ENCODE data around the gene ASAP2. TPM values are rescaled to one million over a fixed set of nuclear protein-coding genes. Genes with fewer than 3 reads are reported as not detected.

The ASAP2 gene
- total RNA-seq, 4 donors from 2014 or later, result 22.0 to 54.6 (median 30.0) TPM

DNA sequence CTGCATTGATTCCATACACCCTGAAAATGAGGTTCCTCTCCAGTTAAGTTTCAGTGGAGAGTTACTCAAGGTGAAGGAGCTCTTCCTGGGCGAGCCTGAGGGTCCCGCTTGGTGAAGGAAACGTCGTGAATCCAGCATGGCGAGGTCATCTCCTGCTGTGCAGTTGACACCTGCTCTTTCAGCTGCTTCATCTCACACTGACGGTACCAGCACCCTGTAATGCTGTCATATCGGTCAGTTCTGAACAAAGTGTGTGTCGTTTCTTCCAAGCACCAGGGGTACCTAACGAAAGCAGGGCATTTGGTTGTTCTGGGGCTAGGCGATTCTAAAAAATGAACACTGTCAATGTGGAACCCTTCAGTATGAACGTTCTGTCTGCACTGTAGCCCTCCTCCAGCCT is 164.1 kb downstream of the ASAP2 start:
- TF ChIP-seq EP300 (IDR thresholded peaks at IDR 0.05) (no peak), POLR2A (IDR thresholded peaks at IDR 0.05) (no peak), POLR2AphosphoS5 (IDR thresholded peaks at IDR 0.05) (no peak)
- TF ChIP-seq, protein P1, sequence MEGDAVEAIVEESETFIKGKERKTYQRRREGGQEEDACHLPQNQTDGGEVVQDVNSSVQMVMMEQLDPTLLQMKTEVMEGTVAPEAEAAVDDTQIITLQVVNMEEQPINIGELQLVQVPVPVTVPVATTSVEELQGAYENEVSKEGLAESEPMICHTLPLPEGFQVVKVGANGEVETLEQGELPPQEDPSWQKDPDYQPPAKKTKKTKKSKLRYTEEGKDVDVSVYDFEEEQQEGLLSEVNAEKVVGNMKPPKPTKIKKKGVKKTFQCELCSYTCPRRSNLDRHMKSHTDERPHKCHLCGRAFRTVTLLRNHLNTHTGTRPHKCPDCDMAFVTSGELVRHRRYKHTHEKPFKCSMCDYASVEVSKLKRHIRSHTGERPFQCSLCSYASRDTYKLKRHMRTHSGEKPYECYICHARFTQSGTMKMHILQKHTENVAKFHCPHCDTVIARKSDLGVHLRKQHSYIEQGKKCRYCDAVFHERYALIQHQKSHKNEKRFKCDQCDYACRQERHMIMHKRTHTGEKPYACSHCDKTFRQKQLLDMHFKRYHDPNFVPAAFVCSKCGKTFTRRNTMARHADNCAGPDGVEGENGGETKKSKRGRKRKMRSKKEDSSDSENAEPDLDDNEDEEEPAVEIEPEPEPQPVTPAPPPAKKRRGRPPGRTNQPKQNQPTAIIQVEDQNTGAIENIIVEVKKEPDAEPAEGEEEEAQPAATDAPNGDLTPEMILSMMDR (IDR thresholded peaks at IDR 0.05), result no peak
- no peaks in the 10 kb centered on the region for H3K27me3 ChIP-seq
- no peak overlapping the region for H3K27ac ChIP-seq
- 95% methylated on average over 11 of the region's 11 CpGs for WGBS
- no peaks in the 10 kb centered on the region for H3K4me1 ChIP-seq
- H3K4me3 ChIP-seq, result no peak overlapping the region
- no peak for DNase-seq (ENCODE audit: low spot score in 2 of 2)
- H3K36me3 ChIP-seq, result peaks cover 77% of the 10 kb centered on the region
- no peaks in the 10 kb centered on the region for H3K9me3 ChIP-seq

DNA sequence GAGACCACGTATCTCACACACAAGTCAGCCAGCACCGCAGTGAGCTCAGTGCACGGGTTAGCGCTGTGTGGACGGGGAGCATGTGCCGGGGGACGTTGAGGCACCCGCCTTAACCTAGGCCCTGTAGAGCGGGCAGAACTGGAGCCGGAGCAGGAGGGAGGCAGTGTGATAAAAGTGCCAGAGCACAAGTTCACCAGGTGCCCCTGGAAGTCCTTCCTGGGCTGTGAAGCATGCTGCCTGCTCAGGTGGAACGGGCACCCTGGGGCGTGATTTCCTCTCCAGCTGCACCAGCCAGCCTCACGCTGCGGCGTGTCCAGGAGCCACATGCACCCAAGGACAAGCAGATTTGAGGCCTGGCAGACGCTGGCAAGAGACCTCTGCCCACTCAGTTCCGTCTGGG is 166.4 kb downstream of the ASAP2 start:
- Histone ChIP-seq H3K27me3 (no peaks in the 10 kb centered on the region), H3K27ac (no peak overlapping the region), H3K4me1 (peaks cover 3% of the 10 kb centered on the region), H3K36me3 (peaks cover 68% of the 10 kb centered on the region), H3K4me3 (no peak overlapping the region), H3K9me3 (no peaks in the 10 kb centered on the region)
- WGBS, result 97% methylated on average over 8 of the region's 17 CpGs
- peak in 1 of 2 donors; percentile 51 for DNase-seq (ENCODE audit: low spot score in 2 of 2)
- TF ChIP-seq, protein P1 (IDR thresholded peaks at IDR 0.05), result no peak
- TF ChIP-seq EP300 (IDR thresholded peaks at IDR 0.05), result no peak
- TF ChIP-seq POLR2A (IDR thresholded peaks at IDR 0.05), result no peak
- TF ChIP-seq POLR2AphosphoS5 (IDR thresholded peaks at IDR 0.05), result no peak

DNA sequence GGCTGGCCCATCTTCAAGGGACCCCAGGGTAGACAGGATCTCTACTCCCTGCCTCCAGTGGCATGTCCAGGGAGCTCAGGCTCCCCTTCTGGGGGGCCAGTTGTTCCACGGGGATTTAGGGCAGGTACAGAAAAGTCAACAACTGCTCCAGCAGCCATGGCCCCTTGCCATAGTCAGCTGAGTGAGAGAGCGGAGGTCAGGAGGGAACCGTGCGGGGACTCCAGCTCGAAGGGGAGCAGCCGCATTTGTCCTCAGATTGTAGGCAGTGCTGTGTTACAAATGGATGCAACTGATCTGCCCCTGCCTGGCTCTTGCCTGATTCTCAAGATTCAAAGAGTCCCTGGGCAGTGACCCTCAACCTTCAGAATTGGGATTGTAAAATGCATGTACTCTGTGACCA is 166.9 kb downstream of the ASAP2 start:
- TF ChIP-seq EP300 (IDR thresholded peaks at IDR 0.05) (no peak), POLR2A (IDR thresholded peaks at IDR 0.05) (no peak), POLR2AphosphoS5 (IDR thresholded peaks at IDR 0.05) (no peak)
- TF ChIP-seq, protein P1 (IDR thresholded peaks at IDR 0.05), result no peak
- Histone ChIP-seq H3K9me3 (no peaks in the 10 kb centered on the region), H3K4me1 (peaks cover 4% of the 10 kb centered on the region), H3K36me3 (peaks cover 67% of the 10 kb centered on the region), H3K4me3 (no peak overlapping the region), H3K27ac (no peak overlapping the region), H3K27me3 (no peaks in the 10 kb centered on the region)
- DNase-seq (ENCODE audit: low spot score in 2 of 2), result peak in 1 of 2 donors; percentile 26
- WGBS, result 97% methylated on average over 5 of the region's 6 CpGs

DNA sequence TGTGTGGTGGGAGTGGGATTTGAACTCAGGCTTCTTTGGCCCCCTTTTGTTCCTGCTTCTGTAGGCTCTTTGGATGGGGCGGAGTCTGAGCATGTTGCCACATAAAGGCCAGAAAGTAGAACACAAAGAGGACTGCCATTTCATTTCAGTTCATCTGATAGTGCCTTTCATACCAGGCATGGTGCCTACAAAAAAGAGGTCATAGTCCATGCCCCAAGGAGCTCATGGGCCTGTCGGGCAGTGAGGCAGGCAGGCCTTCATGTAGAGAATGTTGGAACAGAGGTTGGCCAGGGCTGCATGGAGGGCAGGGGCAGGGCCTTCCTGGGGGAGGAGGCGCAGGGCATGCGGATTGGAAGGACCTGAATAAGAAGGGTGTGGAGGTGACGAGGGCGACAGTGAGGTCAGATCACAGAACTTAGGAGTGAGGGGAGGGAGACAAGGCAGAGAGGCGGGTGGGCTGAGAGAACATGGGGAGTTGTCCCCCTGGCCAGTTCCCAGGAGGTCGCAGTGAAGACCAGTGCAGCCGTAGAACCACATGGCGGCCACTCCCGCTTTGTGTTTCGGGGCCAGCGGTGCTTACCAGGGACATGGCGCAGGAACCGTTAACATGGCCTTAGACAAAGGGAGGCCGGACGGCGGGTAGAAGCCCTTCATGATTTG is 167.6 kb downstream of the ASAP2 start:
- DNase-seq (ENCODE audit: low spot score in 2 of 2), result peak in 1 of 2 donors; percentile 40
- TF ChIP-seq, protein P1 (IDR thresholded peaks at IDR 0.05), result no peak
- no peak for TF ChIP-seq EP300 (IDR thresholded peaks at IDR 0.05)
- TF ChIP-seq POLR2A (IDR thresholded peaks at IDR 0.05), result no peak
- no peak for TF ChIP-seq POLR2AphosphoS5 (IDR thresholded peaks at IDR 0.05)
- Histone ChIP-seq H3K36me3 (peaks cover 67% of the 10 kb centered on the region), H3K27me3 (no peaks in the 10 kb centered on the region), H3K9me3 (no peaks in the 10 kb centered on the region), H3K4me1 (peaks cover 11% of the 10 kb centered on the region), H3K27ac (no peak overlapping the region), H3K4me3 (no peak overlapping the region)
- 92% methylated on average over 18 of the region's 18 CpGs for WGBS

DNA sequence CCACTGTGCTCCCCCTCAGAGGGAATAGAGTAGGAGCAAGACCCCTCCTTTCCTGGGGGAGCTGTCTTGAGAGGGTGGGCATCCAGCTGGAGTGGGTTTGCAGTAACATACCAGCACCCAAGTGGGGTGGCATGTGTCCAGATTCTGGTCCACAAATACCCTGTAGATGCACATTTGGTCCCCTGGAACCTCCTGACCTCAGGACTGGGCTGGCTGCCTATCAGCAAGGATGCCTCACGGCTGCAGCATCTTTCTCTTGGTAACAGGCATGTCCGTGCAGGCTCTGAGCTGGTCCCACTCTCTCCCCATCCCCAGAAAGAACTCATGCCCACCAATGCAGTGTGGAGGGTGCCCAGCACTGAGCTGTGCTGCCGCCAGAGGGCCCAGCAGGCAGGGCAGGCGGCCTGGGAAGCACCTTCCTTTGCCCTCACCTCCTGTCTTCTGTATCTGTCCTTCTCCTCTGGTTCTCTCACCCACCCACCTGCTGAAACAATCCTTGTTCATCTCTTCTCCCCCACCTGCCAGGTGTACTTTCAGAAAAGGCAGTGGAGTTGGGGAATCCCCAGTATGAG is 169.3 kb downstream of the ASAP2 start:
- TF ChIP-seq, protein P1 (IDR thresholded peaks at IDR 0.05), result no peak
- TF ChIP-seq POLR2A (IDR thresholded peaks at IDR 0.05) (no peak), POLR2AphosphoS5 (IDR thresholded peaks at IDR 0.05) (no peak), EP300 (IDR thresholded peaks at IDR 0.05) (no peak)
- Histone ChIP-seq H3K9me3 (no peaks in the 10 kb centered on the region), H3K4me3 (no peak overlapping the region), H3K27ac (no peak overlapping the region), H3K4me1 (peaks cover 21% of the 10 kb centered on the region), H3K27me3 (no peaks in the 10 kb centered on the region), H3K36me3 (peaks cover 57% of the 10 kb centered on the region)
- 94% methylated on average over 3 of the region's 4 CpGs for WGBS
- DNase-seq (ENCODE audit: low spot score in 2 of 2), result no peak

All from suprapubic skin (tissue), 4 donors.